Adrenal gland (tissue), 5 donors: ENCODE results near the gene IFNAR1.

Experiments
- POLR2A ChIP-seq, 2 donors: fragments of 450-650 bp; IDR thresholded peaks; one replicate each; pipeline ENCODE4 v1.6.1; 2017; ENCODE audit warnings: antibody characterized with exemption in 2 of 2, mild to moderate bottlenecking in 2 of 2, moderate library complexity in 1 of 2
- TF ChIP-seq, protein P1 (sequence below), 6 experiments: fragments of 450-650 bp in 4 of 6; fragments of 200-600 bp in 2 of 6; sonication (generic) in 1 of 6; IDR thresholded peaks; 1 replicate in 5 of 6; 2 replicates in 1 of 6; pipeline versions ENCODE4 v1.5.1 to v1.8.0; 2016 to 2021; ENCODE audit warnings: antibody characterized with exemption in 6 of 6, mild to moderate bottlenecking in 2 of 6, moderate library complexity in 1 of 6
- donor health status: DM: no; HTN: no; CAD: no.

- TF ChIP-seq POLR2A (IDR thresholded peaks at IDR 0.05) = no peak
- TF ChIP-seq, protein P1, sequence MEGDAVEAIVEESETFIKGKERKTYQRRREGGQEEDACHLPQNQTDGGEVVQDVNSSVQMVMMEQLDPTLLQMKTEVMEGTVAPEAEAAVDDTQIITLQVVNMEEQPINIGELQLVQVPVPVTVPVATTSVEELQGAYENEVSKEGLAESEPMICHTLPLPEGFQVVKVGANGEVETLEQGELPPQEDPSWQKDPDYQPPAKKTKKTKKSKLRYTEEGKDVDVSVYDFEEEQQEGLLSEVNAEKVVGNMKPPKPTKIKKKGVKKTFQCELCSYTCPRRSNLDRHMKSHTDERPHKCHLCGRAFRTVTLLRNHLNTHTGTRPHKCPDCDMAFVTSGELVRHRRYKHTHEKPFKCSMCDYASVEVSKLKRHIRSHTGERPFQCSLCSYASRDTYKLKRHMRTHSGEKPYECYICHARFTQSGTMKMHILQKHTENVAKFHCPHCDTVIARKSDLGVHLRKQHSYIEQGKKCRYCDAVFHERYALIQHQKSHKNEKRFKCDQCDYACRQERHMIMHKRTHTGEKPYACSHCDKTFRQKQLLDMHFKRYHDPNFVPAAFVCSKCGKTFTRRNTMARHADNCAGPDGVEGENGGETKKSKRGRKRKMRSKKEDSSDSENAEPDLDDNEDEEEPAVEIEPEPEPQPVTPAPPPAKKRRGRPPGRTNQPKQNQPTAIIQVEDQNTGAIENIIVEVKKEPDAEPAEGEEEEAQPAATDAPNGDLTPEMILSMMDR (IDR thresholded peaks at IDR 0.05) = no peak
Measured at GRCh38 chr21:33312121-33312520, 12.6 kb upstream of the IFNAR1 start.
